Measurements from ENCODE around the gene BPNT1. TPM values are rescaled to one million over a fixed set of nuclear protein-coding genes. Genes with fewer than 3 reads are reported as not detected.

BPNT1 gene
- total and polyA plus RNA-seq, 2 of the 8 experiments (the other 6 are each of a cell fraction or from before 2014, with no cell fraction given), result 13.2 to 16.3 TPM

GRCh38 chr1:220094016-220094911 is 4.7 kb upstream of the BPNT1 start, which contains the start of gene IARS2 (continued):
- no peak for TF ChIP-seq RNF2 (IDR thresholded peaks at IDR 0.05; ENCODE audit: borderline replicate concordance, low read depth, low read length, missing control alignments, poor library complexity, severe bottlenecking)
- TF ChIP-seq RFX5 (IDR thresholded peaks at IDR 0.05; ENCODE audit: borderline replicate concordance, low read depth, low read length), result no peak
- 0 out of 4 replicates have a peak, but pooled peaks of 1 of the 2 experiments have one; percentile 32 for TF ChIP-seq HDAC2 (IDR thresholded peaks at IDR 0.05; ENCODE audit: borderline replicate concordance in 1 of 2, low read depth in 2 of 2, low read length in 2 of 2)
- TF ChIP-seq BACH1 (IDR thresholded peaks at IDR 0.05; ENCODE audit: low read length), result no peak
- TF ChIP-seq BRCA1 (IDR thresholded peaks at IDR 0.05; ENCODE audit: low read depth, low read length), result no peak
